ENCODE measurements around the gene ARHGEF11. TPM values are rescaled to one million over a fixed set of nuclear protein-coding genes. Genes with fewer than 3 reads are reported as not detected.

Gene ARHGEF11
- total RNA-seq, 1 experiment from 2014 or later: 41.1 TPM

- H3K4ac ChIP-seq (ENCODE audit: low read depth, low read length): no peak overlapping the region
- H3K27me3 ChIP-seq (ENCODE audit: insufficient read depth, low read length): no peaks in the 10 kb centered on the region
- no peak overlapping the region for H2AFZ ChIP-seq (ENCODE audit: low read length)
- H3K4me3 Mint-ChIP-seq: no peak overlapping the region
- no CpG with 5 or more reads among the region's 1 CpG for WGBS (ENCODE audit: extremely low coverage, insufficient read length, low lambda C conversion rate)
- H3K79me2 ChIP-seq (ENCODE audit: insufficient read depth, low read length): no peaks in the 10 kb centered on the region
- H4K91ac ChIP-seq (ENCODE audit: insufficient read length, low read depth, low read length): no peak overlapping the region
- H2BK15ac ChIP-seq (ENCODE audit: low read depth, low read length): no peak overlapping the region
- no peak overlapping the region for H2BK120ac ChIP-seq (ENCODE audit: low read depth, low read length, poor library complexity, severe bottlenecking)
- no peaks in the 10 kb centered on the region for H3K36me3 Mint-ChIP-seq (ENCODE audit: insufficient read depth in 1 of 3, low read depth in 3 of 3)
- TF ChIP-seq CTCF (conservative IDR thresholded peaks at IDR 0.05): no peak
- no peaks in the 10 kb centered on the region for H3K79me1 ChIP-seq (ENCODE audit: insufficient read depth, low read depth, low read length, poor library complexity, severe bottlenecking)
- H3T11ph ChIP-seq (ENCODE audit: low read length): no peak overlapping the region
- no peak overlapping the region for H3K27ac ChIP-seq (ENCODE audit: insufficient read length, low read depth, low read length)
- H3K4me2 ChIP-seq (ENCODE audit: insufficient read depth, insufficient read length, low read length): no peak overlapping the region
- H4K5ac ChIP-seq (ENCODE audit: insufficient read length, low read depth, low read length): no peak overlapping the region
- H3K9ac ChIP-seq (ENCODE audit: extremely low read depth, insufficient read length, low read length): no peak overlapping the region
- no peak overlapping the region for H3K14ac ChIP-seq (ENCODE audit: insufficient read depth, low read length)
- no peaks in the 10 kb centered on the region for H3K9me3 Mint-ChIP-seq
- H2BK20ac ChIP-seq (ENCODE audit: low read depth, low read length, poor library complexity, severe bottlenecking): no peak overlapping the region
- no peak overlapping the region for H2BK12ac ChIP-seq (ENCODE audit: insufficient read length, low read depth, low read length)
- no peaks in the 10 kb centered on the region for H4K20me1 ChIP-seq (ENCODE audit: control insufficient read depth, insufficient read depth, insufficient read length)
- H3K18ac ChIP-seq (ENCODE audit: insufficient read length, low read depth, low read length): no peak overlapping the region
- H3K9me3 ChIP-seq (ENCODE audit: control insufficient read depth, low read depth, low read length): no peaks in the 10 kb centered on the region
- H3K4me1 ChIP-seq (ENCODE audit: insufficient read depth, low read length): peaks cover 3% of the 10 kb centered on the region; the same call in 1 of the 2 replicates
- no peak for DNase-seq
- no peak overlapping the region for H2AK5ac ChIP-seq (ENCODE audit: insufficient read length, low read length)
- no peak overlapping the region for H2BK5ac ChIP-seq (ENCODE audit: insufficient read length, low read length)
- H3K4me1 Mint-ChIP-seq: peaks cover 12 to 24% of the 10 kb centered on the region in 2 experiments
- H3K27me3 Mint-ChIP-seq (ENCODE audit: low read depth): peaks cover 14% of the 10 kb centered on the region
- H4K8ac ChIP-seq (replicated peaks; ENCODE audit: insufficient read length, low read depth, low read length): no peak overlapping the region
- no peak overlapping the region for H3K56ac ChIP-seq (ENCODE audit: insufficient read length, low read depth, low read length)
- no peak overlapping the region for H3K23ac ChIP-seq (ENCODE audit: insufficient read length, low read depth, low read length)
- no peaks in the 10 kb centered on the region for H3K23me2 ChIP-seq (ENCODE audit: insufficient read length, low read depth, low read length, poor library complexity, severe bottlenecking)
- H3K27ac Mint-ChIP-seq: no peak overlapping the region
Observed at GRCh38 chr1:157077394-157077793, 31.9 kb upstream of the ARHGEF11 start.

All from H9 (cell line).